Stimulated activated CD4-positive, alpha-beta T cell treated with anti-CD3 and anti-CD28 coated beads, TNF-alpha, amount 100 ng/mL, for 1 hour (primary cell): ENCODE results near the gene IL17F.
"Not testable (repeated sequence)": the region's sequence is repeated elsewhere in the genome, so short reads cannot be mapped to it uniquely, and the experiment has no call there.

Source experiments
- DNase-seq, 3 donors: peaks; one replicate each; pipeline ENCODE4 v3.0.0-alpha.2; 2020; ENCODE audit warnings: low read depth in 3 of 3, low spot score in 1 of 3

The IL17F gene

GRCh38 chr6:52249078-52249477, 4.8 kb upstream of the IL17F start:
- DNase-seq: no peak

DNA sequence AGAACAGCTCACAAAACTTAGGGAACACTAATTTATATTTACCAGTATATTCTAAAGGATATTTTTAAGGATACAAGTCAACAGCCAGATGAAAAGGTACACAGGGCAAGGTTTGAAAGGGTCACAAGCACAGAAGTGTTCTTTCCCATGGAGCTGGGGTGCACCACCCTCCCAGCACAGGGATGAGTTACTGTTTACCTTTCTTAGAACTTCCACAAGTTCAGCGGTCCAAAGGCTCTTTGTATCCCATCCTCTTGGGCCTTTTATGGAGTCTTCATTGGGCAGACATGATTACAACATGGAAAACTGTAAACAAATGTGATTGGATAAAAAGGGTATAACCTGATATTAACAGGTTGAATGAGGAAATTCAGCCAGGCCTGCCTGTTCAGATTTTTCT, 1.1 kb upstream of the IL17F start:
- no peak for DNase-seq

- no peak for DNase-seq
Observed at GRCh38 chr6:52243282-52243893, 912 bp downstream of the IL17F start.

DNA sequence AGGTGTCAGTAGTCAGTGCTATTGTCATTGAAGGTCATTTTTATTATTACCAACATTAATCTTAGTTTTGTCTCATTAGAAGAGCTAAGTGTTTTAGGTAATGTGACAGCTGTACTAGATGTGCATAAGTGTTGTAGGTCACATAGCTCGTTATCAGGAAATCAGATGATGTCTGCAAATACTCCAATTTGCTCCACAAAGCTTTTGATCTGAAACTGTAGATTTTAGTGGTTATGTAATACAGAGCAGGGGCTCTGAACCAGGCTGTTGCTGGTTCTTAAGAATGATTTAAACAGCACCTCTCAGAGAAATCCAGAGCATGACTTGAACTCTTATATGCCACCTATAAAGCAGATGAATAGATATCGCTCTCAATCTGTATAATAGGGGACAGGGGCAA, 2.5 kb downstream of the IL17F start:
- DNase-seq: no peak

GRCh38 chr6:52233975-52234823, 10.1 kb downstream of the IL17F start:
- no peak for DNase-seq

DNA sequence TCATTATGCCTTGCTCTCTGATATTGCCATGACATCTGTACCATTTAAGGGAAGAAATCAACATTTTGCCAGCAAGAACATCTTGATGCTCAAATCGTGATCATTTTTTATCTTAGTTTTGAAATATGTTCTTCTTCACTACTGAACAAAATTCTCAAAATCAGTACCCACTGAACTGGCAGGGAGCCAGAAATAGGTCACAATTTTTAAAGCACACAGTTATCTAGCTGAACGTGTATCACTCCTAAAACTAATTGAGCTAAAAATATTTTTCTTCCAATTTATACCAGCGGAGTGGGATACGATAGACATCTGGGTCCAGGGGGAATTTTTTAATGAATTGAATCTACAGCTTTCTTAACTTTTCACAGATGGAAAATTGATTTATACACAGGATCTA, 11.3 kb downstream of the IL17F start:
- no peak for DNase-seq

DNA sequence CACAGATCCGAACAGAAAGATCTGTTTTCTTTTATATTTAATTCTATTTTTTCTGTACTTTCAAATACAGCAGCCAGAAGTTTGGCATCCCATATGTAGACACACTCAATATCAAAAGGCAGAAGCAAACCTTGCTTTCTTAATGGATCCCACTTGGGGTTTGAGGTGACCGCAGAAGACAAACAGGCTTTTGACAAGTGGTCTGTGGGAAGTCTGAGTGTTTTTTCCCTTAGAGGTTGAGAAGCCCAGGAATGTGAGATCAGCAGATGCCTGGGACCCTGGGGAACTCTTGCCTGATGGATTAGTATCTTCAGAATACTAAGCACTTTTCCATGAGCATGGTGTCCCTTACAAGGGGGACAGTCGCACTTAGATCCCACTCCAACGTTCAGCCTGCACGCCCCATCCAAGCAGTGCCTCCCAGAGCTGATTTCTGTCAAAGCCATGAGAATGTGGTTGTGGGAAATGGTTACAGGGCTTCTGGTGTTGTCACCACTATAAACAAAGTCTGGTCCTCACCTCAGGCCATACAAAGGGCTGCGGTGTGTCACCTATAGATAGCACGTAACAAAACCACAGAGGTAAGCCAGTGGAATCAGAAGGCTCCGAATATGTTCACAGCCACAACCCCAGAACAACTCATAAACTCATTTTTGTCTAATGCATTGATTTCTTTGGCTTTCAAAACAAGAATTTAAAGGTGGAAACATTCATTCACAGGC, 12.7 kb downstream of the IL17F start:
- no peak for DNase-seq

DNA sequence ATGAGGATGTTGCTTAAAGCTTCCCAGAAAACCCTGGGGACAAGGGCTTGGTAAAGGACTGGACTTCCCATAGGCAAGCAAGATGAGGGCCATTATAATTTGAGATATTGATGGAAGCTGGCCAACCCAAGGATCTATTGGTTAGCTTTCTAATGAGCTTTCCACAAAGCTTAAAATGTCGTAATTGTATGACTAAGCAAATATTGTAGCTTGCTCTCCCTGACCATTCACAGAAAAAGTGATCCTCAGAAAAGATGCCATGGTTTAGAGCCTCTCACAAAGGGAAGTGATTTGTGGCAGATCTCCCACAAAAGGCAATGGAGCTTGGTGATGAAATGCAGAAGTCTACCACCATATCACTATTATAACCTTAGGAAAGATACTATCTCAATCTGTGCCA, 13.6 kb downstream of the IL17F start:
- DNase-seq: no peak

GRCh38 chr6:52227495-52227894, 16.8 kb downstream of the IL17F start:
- DNase-seq: peak in 1 of 3 donors; percentile 6

DNA sequence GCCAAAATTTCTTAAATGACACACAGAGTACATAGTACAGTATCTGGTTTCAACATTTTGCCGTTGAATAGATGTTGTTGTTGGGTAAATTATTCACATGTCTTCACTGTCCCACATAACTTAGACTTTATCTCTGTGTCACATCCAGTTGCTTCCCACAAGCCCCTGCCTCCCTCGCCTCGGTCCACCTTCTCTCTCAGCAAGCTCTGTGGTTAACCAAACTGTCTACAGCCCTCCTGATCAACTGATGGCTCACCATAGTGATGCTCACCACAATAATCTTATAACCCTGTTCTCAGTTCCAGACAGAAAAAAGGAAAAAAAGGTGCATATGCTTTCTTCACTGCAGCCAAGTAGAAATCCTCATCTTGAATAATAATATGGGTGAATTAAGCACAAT, 23.0 kb downstream of the IL17F start:
- DNase-seq: no peak

DNA sequence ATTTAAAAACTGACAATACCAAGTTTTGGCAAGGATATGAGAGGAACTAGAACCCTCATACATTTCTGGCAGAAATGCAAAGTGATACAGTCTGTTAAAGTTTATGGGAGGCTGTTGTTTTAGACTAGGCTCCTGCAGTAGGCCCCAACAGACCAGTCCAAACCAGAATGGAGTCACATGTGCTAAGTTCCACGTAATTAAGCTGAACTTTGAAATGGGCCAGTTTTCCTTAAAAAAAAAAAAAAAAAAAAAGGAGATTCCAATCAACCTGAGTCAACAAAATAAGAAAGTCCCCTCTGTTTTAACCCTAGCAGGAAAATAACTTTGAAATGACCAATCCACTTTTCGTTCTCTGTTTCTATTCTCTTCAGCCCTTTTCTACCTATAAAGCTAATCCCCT, 26.5 kb downstream of the IL17F start:
- no peak for DNase-seq

DNA sequence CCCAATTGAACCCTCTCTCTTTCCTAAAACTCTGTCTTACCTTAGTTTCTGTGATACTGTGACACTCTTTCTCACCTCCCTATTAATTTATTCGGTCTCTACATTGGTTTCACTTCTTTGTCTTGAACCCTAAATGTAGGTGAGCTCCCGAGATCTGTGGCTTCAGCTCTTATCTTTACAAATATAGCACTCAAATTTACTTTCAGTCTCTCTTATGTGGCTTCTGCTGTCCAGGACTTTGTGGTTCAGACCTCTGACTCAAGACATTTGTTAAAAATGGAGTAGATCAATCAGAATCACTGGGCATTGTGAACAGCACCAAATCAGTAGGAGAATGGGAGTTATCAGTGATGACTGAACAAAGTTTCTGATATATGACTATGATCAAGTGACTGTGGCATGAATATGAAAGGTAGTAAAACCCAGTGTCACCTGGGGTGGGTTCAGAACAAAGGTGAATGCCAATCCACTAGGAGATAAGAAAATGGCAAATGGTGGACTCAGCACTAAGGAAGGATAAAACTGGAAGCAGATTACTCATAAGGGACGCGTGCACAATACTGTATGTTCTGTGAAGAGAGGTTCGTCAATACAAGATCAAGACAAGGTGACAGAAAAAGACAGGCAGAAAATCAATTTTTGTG, 27.2 kb downstream of the IL17F start:
- DNase-seq: no peak

GRCh38 chr6:52215787-52216186, 28.5 kb downstream of the IL17F start:
- DNase-seq: no peak

GRCh38 chr6:52213127-52213526, 31.2 kb downstream of the IL17F start:
- DNase-seq: no peak

DNA sequence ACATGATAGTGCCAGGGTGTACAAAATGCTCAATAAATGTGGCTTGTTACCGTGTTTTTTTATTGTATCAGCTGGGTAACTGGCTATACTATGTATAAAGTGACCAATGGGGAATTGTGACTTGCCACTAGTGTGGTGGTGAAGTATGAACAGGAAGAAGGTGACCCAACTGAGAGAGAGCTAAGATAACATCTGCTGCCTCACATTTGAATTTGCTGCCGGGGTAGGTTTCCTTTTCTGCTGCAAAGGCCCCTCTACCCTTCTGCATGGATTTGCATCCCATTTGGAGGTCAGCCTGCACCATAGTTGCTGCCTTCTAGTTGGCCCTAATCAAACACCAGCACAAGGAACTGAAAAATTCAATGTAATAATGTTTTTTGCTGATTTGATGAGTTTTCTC, 34.1 kb downstream of the IL17F start:
- no peak for DNase-seq

GRCh38 chr6:52209770-52210169, 34.5 kb downstream of the IL17F start:
- DNase-seq: no peak

GRCh38 chr6:52208612-52209011, 35.7 kb downstream of the IL17F start:
- DNase-seq: no peak

- no peak for DNase-seq
Observed at GRCh38 chr6:52207066-52207465, 37.2 kb downstream of the IL17F start.

DNA sequence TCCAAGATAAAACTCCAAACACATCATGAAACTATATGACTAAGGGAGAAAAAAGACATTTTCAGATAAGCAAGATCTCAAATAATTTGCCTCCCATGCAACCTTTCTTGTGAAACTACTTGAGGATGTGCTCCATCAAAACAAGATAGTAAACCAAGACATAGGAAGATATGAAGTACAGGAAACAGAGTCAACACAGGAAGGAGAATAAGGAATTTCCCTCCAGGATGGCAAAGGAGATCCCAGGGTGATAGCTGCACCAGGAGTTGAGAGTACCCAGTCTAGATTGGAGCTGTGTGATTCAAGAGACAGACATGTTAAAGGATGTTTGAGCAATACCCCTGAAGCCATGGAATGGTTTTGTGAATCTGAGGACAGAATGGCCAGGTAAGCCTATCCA, 42.8 kb downstream of the IL17F start:
- DNase-seq: no peak

GRCh38 chr6:52201046-52201445, 43.3 kb downstream of the IL17F start:
- no peak for DNase-seq

GRCh38 chr6:52200088-52200487, 44.2 kb downstream of the IL17F start:
- not testable (repeated sequence) for DNase-seq

GRCh38 chr6:52195886-52196285, 48.4 kb downstream of the IL17F start:
- no peak for DNase-seq
